Neural crest cell (in vitro differentiated cells): ENCODE results near the gene SLC38A2. TPM values are rescaled to one million over a fixed set of nuclear protein-coding genes. Genes with fewer than 3 reads are reported as not detected.

Source experiments
- DNase-seq: peaks from one replicate; pipeline ENCODE4 v3.0.0; 2021; ENCODE audit warnings: low read depth, mixed read lengths, low spot score
- H3K27ac Mint-ChIP-seq: one replicate; pipeline ENCODE4 v1.8.0; 2021; ENCODE audit warnings: mild to moderate bottlenecking, mixed read lengths; ENCODE audit not compliant: unreplicated experiment
- H3K27me3 Mint-ChIP-seq: 2 replicates; pipeline ENCODE4 v1.8.0; 2021; ENCODE audit warnings: low read depth, mild to moderate bottlenecking, mixed read lengths
- H3K36me3 Mint-ChIP-seq: 2 replicates; pipeline ENCODE4 v1.8.0; 2021; ENCODE audit warnings: low read depth, mild to moderate bottlenecking, mixed read lengths
- H3K4me1 Mint-ChIP-seq: 2 replicates; pipeline ENCODE4 v1.8.0; 2021; ENCODE audit warnings: mixed read lengths
- H3K4me3 Mint-ChIP-seq: one replicate; pipeline ENCODE4 v1.8.0; 2021; ENCODE audit warnings: mild to moderate bottlenecking, mixed read lengths
- H3K9me3 Mint-ChIP-seq: 2 replicates; pipeline ENCODE4 v1.8.0; 2021; ENCODE audit warnings: mixed read lengths
- CTCF ChIP-seq: fragments of 200-600 bp; sonication (generic); conservative IDR thresholded peaks from 2 replicates; pipeline ENCODE4 v1.5.0; 2021; ENCODE audit warnings: antibody characterized with exemption, mild to moderate bottlenecking
- total RNA-seq: library from RNA; stranded (reverse); gene quantifications from 2 replicates; pipeline ENCODE4 v1.2.1, GENCODE V29; 2021

Gene SLC38A2
- total RNA-seq, 1 donor from 2014 or later, result 186 TPM

- Mint-ChIP-seq H3K27ac (no peak overlapping the region), H3K4me3 (peak overlapping the region; percentile 82), H3K36me3 (no peaks in the 10 kb centered on the region), H3K9me3 (no peaks in the 10 kb centered on the region), H3K27me3 (peaks cover 14% of the 10 kb centered on the region), H3K4me1 (peaks cover 57% of the 10 kb centered on the region)
- DNase-seq, result no peak
- TF ChIP-seq CTCF, result no peak
Measured at GRCh38 chr12:46384451-46385309, 12.1 kb upstream of the SLC38A2 start.

- Mint-ChIP-seq H3K9me3 (no peaks in the 10 kb centered on the region), H3K27me3 (peaks cover 14% of the 10 kb centered on the region), H3K4me1 (peaks cover 51% of the 10 kb centered on the region), H3K4me3 (peak overlapping the region; percentile 82), H3K36me3 (no peaks in the 10 kb centered on the region), H3K27ac (no peak overlapping the region)
- peak; percentile 31 for DNase-seq
- peak; percentile 23 for TF ChIP-seq CTCF
Measured at GRCh38 chr12:46383654-46384450, 11.3 kb upstream of the SLC38A2 start.

- Mint-ChIP-seq H3K36me3 (no peaks in the 10 kb centered on the region), H3K27me3 (peaks cover 12% of the 10 kb centered on the region), H3K9me3 (no peaks in the 10 kb centered on the region), H3K27ac (peak overlapping the region; percentile 98), H3K4me3 (peak overlapping the region; percentile 82), H3K4me1 (peaks cover 48% of the 10 kb centered on the region)
- peak; percentile 29 for TF ChIP-seq CTCF
- DNase-seq, result peak; percentile 79
Measured at GRCh38 chr12:46382964-46383653, 10.5 kb upstream of the SLC38A2 start.

- peak overlapping the region; percentile 82 for H3K4me3 Mint-ChIP-seq
- no peak for TF ChIP-seq CTCF
- H3K27me3 Mint-ChIP-seq, result peaks cover 9% of the 10 kb centered on the region
- peaks cover 45% of the 10 kb centered on the region for H3K4me1 Mint-ChIP-seq
- no peak for DNase-seq
- no peaks in the 10 kb centered on the region for H3K36me3 Mint-ChIP-seq
- H3K9me3 Mint-ChIP-seq, result no peaks in the 10 kb centered on the region
- H3K27ac Mint-ChIP-seq, result peak overlapping the region; percentile 98
Measured at GRCh38 chr12:46382408-46382963, 9.9 kb upstream of the SLC38A2 start.

- no peak for TF ChIP-seq CTCF
- Mint-ChIP-seq H3K4me1 (peaks cover 38% of the 10 kb centered on the region), H3K36me3 (no peaks in the 10 kb centered on the region), H3K27me3 (peaks cover 6% of the 10 kb centered on the region), H3K27ac (no peak overlapping the region), H3K9me3 (no peaks in the 10 kb centered on the region), H3K4me3 (peak overlapping the region; percentile 82)
- DNase-seq, result no peak
Measured at GRCh38 chr12:46380881-46381280, 8.3 kb upstream of the SLC38A2 start.
